ENCODE data around the gene NADSYN1. TPM values are rescaled to one million over a fixed set of nuclear protein-coding genes. Genes with fewer than 3 reads are reported as not detected.

The NADSYN1 gene
- polyA plus RNA-seq, 1 experiment: 63.6 TPM

- POLR2A ChIA-PET: no interaction called here
- CTCF ChIA-PET: interaction anchor here (0.6 kb wide), 1 partner anchor 1015 kb away, joined by 6 read pairs; no protein-coding TSS in a partner anchor
- Histone ChIP-seq H3K27me3 (ENCODE audit: control insufficient read depth, insufficient read depth, low read length) (no peaks in the 10 kb centered on the region), H3K4me3 (ENCODE audit: low read depth, low read length) (no peak overlapping the region), H3K36me3 (ENCODE audit: control insufficient read depth, insufficient read depth, low read length) (peaks cover 38% of the 10 kb centered on the region)
- no peak for TF ChIP-seq CTCF (IDR thresholded peaks at IDR 0.05; ENCODE audit: insufficient read depth, low read depth, low read length)
- no peak for DNase-seq (ENCODE audit: low read depth)
These were observed 45.1 kb downstream of the NADSYN1 start for GRCh38 chr11:71498091-71498490.

GRCh38 chr11:71499125-71499524 is 46.1 kb downstream of the NADSYN1 start:
- CTCF ChIA-PET: interaction anchor here (0.7 kb wide), 1 partner anchor 432 kb away, joined by 3 read pairs; no protein-coding TSS in a partner anchor
- no peak for TF ChIP-seq CTCF (IDR thresholded peaks at IDR 0.05; ENCODE audit: insufficient read depth, low read depth, low read length)
- POLR2A ChIA-PET: no interaction called here
- no peak for DNase-seq (ENCODE audit: low read depth)
- Histone ChIP-seq H3K4me3 (ENCODE audit: low read depth, low read length) (no peak overlapping the region), H3K27me3 (ENCODE audit: control insufficient read depth, insufficient read depth, low read length) (no peaks in the 10 kb centered on the region), H3K36me3 (ENCODE audit: control insufficient read depth, insufficient read depth, low read length) (peaks cover 38% of the 10 kb centered on the region)

GRCh38 chr11:71499546-71499945 is 46.5 kb downstream of the NADSYN1 start:
- H3K4me3 ChIP-seq (ENCODE audit: low read depth, low read length): no peak overlapping the region
- TF ChIP-seq CTCF (IDR thresholded peaks at IDR 0.05; ENCODE audit: insufficient read depth, low read depth, low read length): no peak
- ChIA-PET POLR2A (no interaction called here), CTCF (interaction anchor here (0.7 kb wide), 1 partner anchor 431 kb away, joined by 3 read pairs; no protein-coding TSS in a partner anchor)
- peaks cover 38% of the 10 kb centered on the region for H3K36me3 ChIP-seq (ENCODE audit: control insufficient read depth, insufficient read depth, low read length)
- H3K27me3 ChIP-seq (ENCODE audit: control insufficient read depth, insufficient read depth, low read length): no peaks in the 10 kb centered on the region
- DNase-seq (ENCODE audit: low read depth): no peak

GRCh38 chr11:71500601-71501021 is 47.6 kb downstream of the NADSYN1 start:
- ChIA-PET POLR2A (no interaction called here), CTCF (interaction anchor here (0.8 kb wide), 1 partner anchor 9 kb away, joined by 3 read pairs; no protein-coding TSS in a partner anchor)
- Histone ChIP-seq H3K27me3 (ENCODE audit: control insufficient read depth, insufficient read depth, low read length) (no peaks in the 10 kb centered on the region), H3K4me3 (ENCODE audit: low read depth, low read length) (no peak overlapping the region), H3K36me3 (ENCODE audit: control insufficient read depth, insufficient read depth, low read length) (peaks cover 34% of the 10 kb centered on the region)
- no peak for TF ChIP-seq CTCF (IDR thresholded peaks at IDR 0.05; ENCODE audit: insufficient read depth, low read depth, low read length)
- DNase-seq (ENCODE audit: low read depth): no peak

GRCh38 chr11:71501071-71501985 is 48.3 kb downstream of the NADSYN1 start:
- Histone ChIP-seq H3K4me3 (ENCODE audit: low read depth, low read length) (no peak overlapping the region), H3K36me3 (ENCODE audit: control insufficient read depth, insufficient read depth, low read length) (peaks cover 31% of the 10 kb centered on the region), H3K27me3 (ENCODE audit: control insufficient read depth, insufficient read depth, low read length) (no peaks in the 10 kb centered on the region)
- ChIA-PET CTCF (interaction anchor here (0.8 kb wide), 1 partner anchor 9 kb away, joined by 3 read pairs; no protein-coding TSS in a partner anchor), POLR2A (no interaction called here)
- no peak for TF ChIP-seq CTCF (IDR thresholded peaks at IDR 0.05; ENCODE audit: insufficient read depth, low read depth, low read length)
- DNase-seq (ENCODE audit: low read depth): no peak
